ENCODE results near the gene LHFPL5.

Gene LHFPL5

GRCh38 chr6:35823601-35824000, 18.4 kb downstream of the LHFPL5 start:
- H3K4me3 ChIP-seq (ENCODE audit: low read length): no peak overlapping the region
- no peak for TF ChIP-seq CTCF (IDR thresholded peaks at IDR 0.05; ENCODE audit: insufficient read depth, low read depth, low read length, missing control alignments)
- DNase-seq (ENCODE audit: low read depth): no peak

- H3K4me3 ChIP-seq (ENCODE audit: low read length): no peak overlapping the region
- DNase-seq (ENCODE audit: low read depth): no peak
- no peak for TF ChIP-seq CTCF (IDR thresholded peaks at IDR 0.05; ENCODE audit: insufficient read depth, low read depth, low read length, missing control alignments)
These were observed 19.5 kb downstream of the LHFPL5 start for GRCh38 chr6:35824552-35825192.

- DNase-seq (ENCODE audit: low read depth): no peak
- H3K4me3 ChIP-seq (ENCODE audit: low read length): no peak overlapping the region
- TF ChIP-seq CTCF (IDR thresholded peaks at IDR 0.05; ENCODE audit: insufficient read depth, low read depth, low read length, missing control alignments): no peak
These were observed 24.2 kb downstream of the LHFPL5 start for GRCh38 chr6:35829306-35829705.

- TF ChIP-seq CTCF (IDR thresholded peaks at IDR 0.05; ENCODE audit: insufficient read depth, low read depth, low read length, missing control alignments): no peak
- no peak for DNase-seq (ENCODE audit: low read depth)
- no peak overlapping the region for H3K4me3 ChIP-seq (ENCODE audit: low read length)
These were observed 26.3 kb downstream of the LHFPL5 start for GRCh38 chr6:35831257-35832007.

GRCh38 chr6:35833536-35833935, 28.4 kb downstream of the LHFPL5 start:
- no peak for TF ChIP-seq CTCF (IDR thresholded peaks at IDR 0.05; ENCODE audit: insufficient read depth, low read depth, low read length, missing control alignments)
- peak; percentile 39 for DNase-seq (ENCODE audit: low read depth)

GRCh38 chr6:35839019-35839418, 33.9 kb downstream of the LHFPL5 start:
- TF ChIP-seq CTCF (IDR thresholded peaks at IDR 0.05; ENCODE audit: insufficient read depth, low read depth, low read length, missing control alignments): no peak
- no peak for DNase-seq (ENCODE audit: low read depth)

More at GRCh38 chr6:35833536-35833935, 28.4 kb downstream of the LHFPL5 start:
- no peak overlapping the region for H3K4me3 ChIP-seq (ENCODE audit: low read length)

More at GRCh38 chr6:35839019-35839418, 33.9 kb downstream of the LHFPL5 start:
- H3K4me3 ChIP-seq (ENCODE audit: low read length): no peak overlapping the region
